ENCODE measurements around the gene WAPL. TPM values are rescaled to one million over a fixed set of nuclear protein-coding genes. Genes with fewer than 3 reads are reported as not detected.
"Not testable (repeated sequence)": the region's sequence is repeated elsewhere in the genome, so short reads cannot be mapped to it uniquely, and the experiment has no call there.

The WAPL gene
- total and polyA plus RNA-seq, 12 donors: 11.1 to 44.5 (median 31.2) TPM

GRCh38 chr10:86547296-86547695 lies 25.7 kb upstream of the WAPL start:
- TF ChIP-seq POLR2A (IDR thresholded peaks at IDR 0.05) (no peak), CTCF (IDR thresholded peaks at IDR 0.05) (no peak)
- intact Hi-C loops (cut with DNase I): no loop called here
- Histone ChIP-seq H3K4me3 (no peak overlapping the region), H3K27ac (no peak overlapping the region), H3K9me3 (replicated peaks in 1 of 3) (no peaks in the 10 kb centered on the region), H3K4me1 (replicated peaks in 1 of 2) (no peaks in the 10 kb centered on the region), H3K36me3 (replicated peaks in 1 of 2) (no peaks in the 10 kb centered on the region), H3K27me3 (no peaks in the 10 kb centered on the region)
- 33 to 88% (median 84%) methylated on average over 2 of the region's 2 CpGs for WGBS, 4 donors
- no peak for DNase-seq

DNA sequence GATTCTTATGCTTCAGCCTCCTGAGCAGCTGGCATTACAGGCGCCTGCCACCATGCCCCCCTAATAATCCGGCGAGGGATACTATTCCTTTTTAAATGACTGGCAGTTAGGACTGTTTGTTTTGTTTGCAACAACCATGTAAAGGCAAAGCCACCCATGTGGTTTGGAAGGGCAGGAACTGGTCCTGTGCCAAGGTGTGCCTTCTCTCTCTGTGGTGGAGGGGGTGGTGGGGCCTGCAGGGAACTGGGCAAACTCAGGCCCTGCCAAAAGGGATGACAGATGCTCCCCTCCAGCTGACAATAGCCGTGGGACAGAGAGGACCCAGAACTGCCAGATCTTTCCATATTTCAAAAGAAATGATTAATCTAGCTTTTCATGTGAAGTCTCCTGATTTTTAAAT lies 23.5 kb upstream of the WAPL start:
- TF ChIP-seq CTCF (IDR thresholded peaks at IDR 0.05) (no peak), POLR2A (IDR thresholded peaks at IDR 0.05) (no peak)
- Histone ChIP-seq H3K27ac (no peak overlapping the region), H3K4me3 (no peak overlapping the region), H3K9me3 (replicated peaks in 1 of 3) (no peaks in the 10 kb centered on the region), H3K4me1 (replicated peaks in 1 of 2) (no peaks in the 10 kb centered on the region), H3K27me3 (no peaks in the 10 kb centered on the region), H3K36me3 (replicated peaks in 1 of 2) (no peaks in the 10 kb centered on the region)
- intact Hi-C loops (cut with DNase I): no loop called here
- DNase-seq: no peak
- 53 to 65% (median 62%) methylated on average over 4 of the region's 4 CpGs for WGBS, 4 donors

- intact Hi-C loops (cut with DNase I): no loop called here
- Histone ChIP-seq H3K27ac (no peak overlapping the region), H3K4me1 (replicated peaks in 1 of 2) (peaks cover 0 to 4% of the 10 kb centered on the region in 2 donors), H3K9me3 (replicated peaks in 1 of 3) (no peaks in the 10 kb centered on the region), H3K36me3 (replicated peaks in 1 of 2) (no peaks in the 10 kb centered on the region), H3K27me3 (no peaks in the 10 kb centered on the region), H3K4me3 (no peak overlapping the region)
- TF ChIP-seq POLR2A (IDR thresholded peaks at IDR 0.05) (no peak), CTCF (IDR thresholded peaks at IDR 0.05) (no peak)
- no peak for DNase-seq
- WGBS, 4 donors: 81 to 86% (median 84%) methylated on average over 5 of the region's 5 CpGs
Measured at GRCh38 chr10:86540016-86540415, 18.4 kb upstream of the WAPL start.

GRCh38 chr10:86538547-86538946 lies 17.0 kb upstream of the WAPL start:
- Histone ChIP-seq H3K27me3 (no peaks in the 10 kb centered on the region), H3K36me3 (replicated peaks in 1 of 2) (no peaks in the 10 kb centered on the region), H3K4me1 (replicated peaks in 1 of 2) (peaks cover 0 to 5% of the 10 kb centered on the region in 2 donors), H3K4me3 (no peak overlapping the region), H3K9me3 (replicated peaks in 1 of 3) (no peaks in the 10 kb centered on the region), H3K27ac (no peak overlapping the region)
- peak in 3 of 7 donors; percentile 31 to 67 (median 34) for DNase-seq
- WGBS, 4 donors: 75 to 82% (median 78%) methylated on average over 7 of the region's 7 CpGs
- TF ChIP-seq CTCF (IDR thresholded peaks at IDR 0.05) (no peak), POLR2A (IDR thresholded peaks at IDR 0.05) (no peak)
- intact Hi-C loops (cut with DNase I): no loop called here

DNA sequence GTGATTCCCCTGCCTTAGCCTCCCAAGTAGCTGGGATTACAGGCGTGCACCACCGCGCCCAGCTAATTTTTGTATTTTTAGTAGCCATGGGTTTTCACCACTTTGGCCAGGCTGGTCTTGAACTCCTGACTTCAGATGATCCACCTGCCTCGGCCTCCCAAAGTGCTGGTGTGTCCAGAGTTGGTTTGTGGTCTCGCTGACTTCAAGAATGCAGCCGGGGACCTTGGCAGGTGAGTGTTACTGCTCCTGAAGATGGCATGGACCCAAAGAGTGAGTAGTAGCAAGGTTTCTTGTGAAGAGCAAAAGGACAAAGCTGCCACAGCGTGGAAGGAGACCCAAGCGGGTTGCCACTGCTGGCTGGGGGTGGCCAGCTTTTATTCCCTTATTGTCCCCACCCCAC lies 16.4 kb upstream of the WAPL start:
- DNase-seq; H3K9me3 ChIP-seq (replicated peaks in 1 of 3); H3K27ac ChIP-seq; H3K4me3 ChIP-seq; H3K4me1 ChIP-seq (replicated peaks in 1 of 2); H3K36me3 ChIP-seq (replicated peaks in 1 of 2); intact Hi-C loops (cut with DNase I); H3K27me3 ChIP-seq: not testable (repeated sequence)
- WGBS, 4 donors: 90 to 94% (median 92%) methylated on average over 7 to 8 of the region's 8 CpGs

All from adrenal gland (tissue), 12 donors.